Measurements from ENCODE around the gene RBMX.
"Not testable (repeated sequence)": the region's sequence is repeated elsewhere in the genome, so short reads cannot be mapped to it uniquely, and the experiment has no call there.

RBMX gene

DNA sequence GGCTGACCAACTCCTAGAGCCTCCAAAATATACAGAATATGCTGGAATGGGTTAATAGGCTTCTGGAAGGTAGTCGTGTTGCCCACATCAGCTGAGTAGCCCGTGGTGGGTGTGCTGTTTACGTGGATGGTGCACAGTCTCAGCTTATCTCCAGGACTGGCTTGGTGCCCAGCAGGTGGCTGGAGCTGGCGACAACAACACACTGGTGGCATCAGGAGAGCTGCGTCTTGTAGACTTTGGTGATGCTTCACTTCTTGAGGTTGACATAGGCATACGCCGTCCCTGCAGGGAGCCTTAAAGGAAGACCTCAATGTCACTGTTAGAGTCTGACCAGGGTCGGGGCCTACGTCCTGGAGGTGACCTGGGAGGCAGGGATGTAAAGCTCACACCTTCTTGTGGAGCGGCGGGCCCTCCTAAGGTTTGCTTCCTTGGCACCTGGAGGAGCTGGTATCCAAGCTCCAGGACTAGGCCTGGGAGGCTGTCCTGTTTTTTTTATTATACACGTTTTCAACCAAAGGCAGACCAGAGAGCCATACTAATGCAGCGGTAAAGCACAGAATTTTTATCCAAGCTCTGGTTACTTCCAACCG lies 26.5 kb upstream of the RBMX start:
- no peak overlapping the region for H3K4me3 ChIP-seq (ENCODE audit: low read length)
- no peaks in the 10 kb centered on the region for H3K4me1 ChIP-seq (ENCODE audit: control insufficient read depth, insufficient read depth, low read length)
- H3K36me3 ChIP-seq (ENCODE audit: control insufficient read depth, insufficient read depth, low read length): no peaks in the 10 kb centered on the region
- no peaks in the 10 kb centered on the region for H3K9me3 ChIP-seq (ENCODE audit: control insufficient read depth, insufficient read depth, low read length)
- no peak for DNase-seq (ENCODE audit: low read depth, low spot score)
- no CpG with 5 or more reads among the region's 14 CpGs for WGBS (ENCODE audit: insufficient coverage, insufficient read length)
- no peak overlapping the region for H3K27ac ChIP-seq (ENCODE audit: low read length)
- no peaks in the 10 kb centered on the region for H3K27me3 ChIP-seq (ENCODE audit: control insufficient read depth, insufficient read depth, low read length)

- not testable (repeated sequence) for H3K27me3 ChIP-seq (ENCODE audit: control insufficient read depth, insufficient read depth, low read length); H3K4me3 ChIP-seq (ENCODE audit: low read length); DNase-seq (ENCODE audit: low read depth, low spot score); H3K36me3 ChIP-seq (ENCODE audit: control insufficient read depth, insufficient read depth, low read length); H3K27ac ChIP-seq (ENCODE audit: low read length); H3K4me1 ChIP-seq (ENCODE audit: control insufficient read depth, insufficient read depth, low read length); H3K9me3 ChIP-seq (ENCODE audit: control insufficient read depth, insufficient read depth, low read length)
- WGBS (ENCODE audit: insufficient coverage, insufficient read length): no CpG with 5 or more reads among the region's 4 CpGs
These were observed 23.5 kb upstream of the RBMX start for GRCh38 chrX:136904067-136904466.

DNA sequence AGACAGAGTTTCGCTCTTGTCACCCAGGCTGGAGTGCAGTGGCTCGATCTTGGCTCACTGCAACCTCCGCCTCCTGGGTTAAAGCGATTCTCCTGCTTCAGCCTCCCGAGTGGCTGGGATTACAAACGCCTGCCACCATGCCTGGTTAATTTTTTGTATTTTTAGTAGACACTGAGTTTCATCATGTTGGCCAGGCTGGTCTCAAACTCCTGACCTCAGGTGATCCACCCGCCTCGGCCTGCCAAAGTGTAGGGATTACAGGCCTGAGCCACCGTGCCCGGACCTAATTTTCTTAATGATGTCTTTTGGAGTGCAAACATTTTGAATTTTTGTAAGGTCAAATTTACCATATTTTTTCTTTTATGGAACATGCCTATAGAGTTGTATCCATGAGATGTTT lies 19.5 kb upstream of the RBMX start:
- not testable (repeated sequence) for H3K27me3 ChIP-seq (ENCODE audit: control insufficient read depth, insufficient read depth, low read length); H3K27ac ChIP-seq (ENCODE audit: low read length); H3K4me1 ChIP-seq (ENCODE audit: control insufficient read depth, insufficient read depth, low read length); DNase-seq (ENCODE audit: low read depth, low spot score); H3K36me3 ChIP-seq (ENCODE audit: control insufficient read depth, insufficient read depth, low read length); H3K9me3 ChIP-seq (ENCODE audit: control insufficient read depth, insufficient read depth, low read length); H3K4me3 ChIP-seq (ENCODE audit: low read length)
- no CpG with 5 or more reads among the region's 10 CpGs for WGBS (ENCODE audit: insufficient coverage, insufficient read length)

DNA sequence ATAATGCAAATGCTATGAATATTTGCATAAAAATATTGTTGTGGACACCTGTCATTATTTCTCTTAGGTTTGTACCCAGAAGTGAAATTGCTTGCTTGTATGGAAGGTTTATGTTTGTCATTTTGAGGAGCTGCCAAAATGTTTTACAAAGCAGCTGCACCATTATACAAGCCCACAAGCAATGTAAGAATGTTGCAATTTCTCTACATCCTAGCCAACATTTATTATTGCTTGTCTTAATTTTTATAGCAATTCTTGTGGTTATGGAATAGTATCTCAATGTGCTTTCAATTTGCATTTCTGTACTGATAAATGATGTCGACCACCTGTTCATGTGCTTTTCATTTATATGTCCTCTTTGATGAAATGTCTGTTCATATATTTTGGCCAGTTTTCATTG lies 18.7 kb upstream of the RBMX start:
- DNase-seq (ENCODE audit: low read depth, low spot score): no peak
- Histone ChIP-seq H3K36me3 (ENCODE audit: control insufficient read depth, insufficient read depth, low read length) (no peaks in the 10 kb centered on the region), H3K27me3 (ENCODE audit: control insufficient read depth, insufficient read depth, low read length) (no peaks in the 10 kb centered on the region)

GRCh38 chrX:136898752-136899151 lies 18.2 kb upstream of the RBMX start:
- H3K4me1 ChIP-seq (ENCODE audit: control insufficient read depth, insufficient read depth, low read length); H3K9me3 ChIP-seq (ENCODE audit: control insufficient read depth, insufficient read depth, low read length); H3K27ac ChIP-seq (ENCODE audit: low read length); H3K4me3 ChIP-seq (ENCODE audit: low read length); H3K27me3 ChIP-seq (ENCODE audit: control insufficient read depth, insufficient read depth, low read length); H3K36me3 ChIP-seq (ENCODE audit: control insufficient read depth, insufficient read depth, low read length); DNase-seq (ENCODE audit: low read depth, low spot score): not testable (repeated sequence)
- WGBS (ENCODE audit: insufficient coverage, insufficient read length): no CpG with 5 or more reads among the region's 7 CpGs

More for the DNA sequence above, 18.7 kb upstream of the RBMX start:
- WGBS (ENCODE audit: insufficient coverage, insufficient read length): no CpG with 5 or more reads among the region's 1 CpG
- H3K9me3 ChIP-seq (ENCODE audit: control insufficient read depth, insufficient read depth, low read length): no peaks in the 10 kb centered on the region
- H3K27ac ChIP-seq (ENCODE audit: low read length): no peak overlapping the region
- no peaks in the 10 kb centered on the region for H3K4me1 ChIP-seq (ENCODE audit: control insufficient read depth, insufficient read depth, low read length)
- H3K4me3 ChIP-seq (ENCODE audit: low read length): no peak overlapping the region

GRCh38 chrX:136896121-136896914 lies 15.8 kb upstream of the RBMX start:
- H3K27ac ChIP-seq (ENCODE audit: low read length): no peak overlapping the region
- no peaks in the 10 kb centered on the region for H3K36me3 ChIP-seq (ENCODE audit: control insufficient read depth, insufficient read depth, low read length)
- H3K4me3 ChIP-seq (ENCODE audit: low read length): no peak overlapping the region
- no peaks in the 10 kb centered on the region for H3K27me3 ChIP-seq (ENCODE audit: control insufficient read depth, insufficient read depth, low read length)
- no peaks in the 10 kb centered on the region for H3K9me3 ChIP-seq (ENCODE audit: control insufficient read depth, insufficient read depth, low read length)
- H3K4me1 ChIP-seq (ENCODE audit: control insufficient read depth, insufficient read depth, low read length): no peaks in the 10 kb centered on the region
- no peak for DNase-seq (ENCODE audit: low read depth, low spot score)
- WGBS (ENCODE audit: insufficient coverage, insufficient read length): 100% methylated on average over 2 of the region's 7 CpGs

DNA sequence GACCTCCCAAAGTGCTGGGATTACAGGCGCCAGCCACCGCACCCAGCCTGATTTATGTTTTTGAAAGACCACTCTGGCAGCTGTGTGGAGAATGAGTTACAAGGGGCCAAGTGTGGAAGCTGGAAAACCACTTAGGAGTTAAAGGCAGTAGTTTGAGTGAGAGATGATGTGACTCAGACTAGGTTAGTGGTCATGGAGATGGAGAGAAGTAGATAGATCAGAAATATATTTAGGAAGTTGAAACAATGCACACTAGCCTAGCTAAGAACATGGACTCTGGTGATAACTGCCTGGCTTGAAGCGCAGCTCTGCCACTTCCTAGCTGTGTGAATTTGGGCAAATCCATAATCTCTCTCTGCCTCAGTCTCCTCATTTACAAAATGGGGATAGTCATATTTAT lies 11.9 kb upstream of the RBMX start:
- Histone ChIP-seq H3K27ac (ENCODE audit: low read length) (no peak overlapping the region), H3K9me3 (ENCODE audit: control insufficient read depth, insufficient read depth, low read length) (no peaks in the 10 kb centered on the region), H3K27me3 (ENCODE audit: control insufficient read depth, insufficient read depth, low read length) (no peaks in the 10 kb centered on the region), H3K4me3 (ENCODE audit: low read length) (no peak overlapping the region), H3K36me3 (ENCODE audit: control insufficient read depth, insufficient read depth, low read length) (no peaks in the 10 kb centered on the region), H3K4me1 (ENCODE audit: control insufficient read depth, insufficient read depth, low read length) (no peaks in the 10 kb centered on the region)
- DNase-seq (ENCODE audit: low read depth, low spot score): no peak
- WGBS (ENCODE audit: insufficient coverage, insufficient read length): no CpG with 5 or more reads among the region's 3 CpGs

DNA sequence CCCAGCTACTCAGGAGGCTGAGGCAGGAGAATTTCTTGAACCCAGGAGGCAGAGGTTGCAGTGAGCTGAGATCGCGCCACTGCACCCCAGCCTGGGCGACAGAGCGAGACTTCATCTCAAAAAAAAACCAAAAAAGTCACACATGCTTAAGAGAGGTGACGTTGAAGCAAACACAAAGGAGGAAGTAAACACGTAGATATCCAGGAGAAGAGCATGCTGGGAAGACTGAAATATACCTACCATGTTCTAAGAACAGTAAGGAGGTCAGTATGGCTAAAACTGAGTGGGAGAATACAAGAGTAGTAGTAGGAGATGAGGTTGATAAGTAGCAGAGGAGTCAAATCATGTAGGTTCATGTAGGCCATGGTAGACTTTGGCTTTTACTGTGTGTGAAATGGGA lies 10.1 kb upstream of the RBMX start:
- DNase-seq (ENCODE audit: low read depth, low spot score); H3K4me3 ChIP-seq (ENCODE audit: low read length); H3K9me3 ChIP-seq (ENCODE audit: control insufficient read depth, insufficient read depth, low read length); H3K36me3 ChIP-seq (ENCODE audit: control insufficient read depth, insufficient read depth, low read length); H3K4me1 ChIP-seq (ENCODE audit: control insufficient read depth, insufficient read depth, low read length); H3K27ac ChIP-seq (ENCODE audit: low read length); H3K27me3 ChIP-seq (ENCODE audit: control insufficient read depth, insufficient read depth, low read length): not testable (repeated sequence)
- WGBS (ENCODE audit: insufficient coverage, insufficient read length): no CpG with 5 or more reads among the region's 6 CpGs

GRCh38 chrX:136889269-136889668 lies 8.7 kb upstream of the RBMX start:
- DNase-seq (ENCODE audit: low read depth, low spot score): no peak
- H3K27me3 ChIP-seq (ENCODE audit: control insufficient read depth, insufficient read depth, low read length): no peaks in the 10 kb centered on the region
- no peaks in the 10 kb centered on the region; the same call in 1 of the 2 replicates for H3K4me1 ChIP-seq (ENCODE audit: control insufficient read depth, insufficient read depth, low read length)
- WGBS (ENCODE audit: insufficient coverage, insufficient read length): no CpG with 5 or more reads among the region's 7 CpGs
- no peak overlapping the region for H3K4me3 ChIP-seq (ENCODE audit: low read length)
- H3K9me3 ChIP-seq (ENCODE audit: control insufficient read depth, insufficient read depth, low read length): no peaks in the 10 kb centered on the region
- no peaks in the 10 kb centered on the region for H3K36me3 ChIP-seq (ENCODE audit: control insufficient read depth, insufficient read depth, low read length)
- H3K27ac ChIP-seq (ENCODE audit: low read length): no peak overlapping the region

DNA sequence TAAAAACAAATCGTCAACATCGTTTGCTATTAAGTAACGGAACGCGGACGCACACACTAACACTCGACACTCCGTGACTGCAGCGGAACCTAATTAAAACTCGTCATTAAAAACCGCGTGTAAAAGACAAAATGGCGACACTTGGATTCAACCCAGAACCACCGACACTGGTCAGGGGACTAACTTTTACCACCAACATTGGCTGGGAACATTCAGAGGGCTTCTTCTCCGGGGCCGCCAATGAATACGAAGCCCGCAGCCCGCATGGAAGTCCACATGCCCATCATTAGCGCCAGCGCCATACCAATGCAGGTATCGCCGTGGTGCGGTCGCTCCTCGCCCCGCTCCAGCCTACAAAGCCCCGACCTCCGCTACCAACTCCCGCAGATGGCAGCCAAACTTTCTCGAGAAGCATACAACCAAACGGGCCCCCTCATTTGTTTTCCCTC lies 498 bp downstream of the RBMX start:
- Histone ChIP-seq H3K4me3 (ENCODE audit: low read length) (peak overlapping the region; percentile 99), H3K27ac (ENCODE audit: low read length) (no peak overlapping the region), H3K36me3 (ENCODE audit: control insufficient read depth, insufficient read depth, low read length) (peaks cover 9% of the 10 kb centered on the region; the same call in 1 of the 2 replicates), H3K9me3 (ENCODE audit: control insufficient read depth, insufficient read depth, low read length) (no peaks in the 10 kb centered on the region), H3K27me3 (ENCODE audit: control insufficient read depth, insufficient read depth, low read length) (no peaks in the 10 kb centered on the region), H3K4me1 (ENCODE audit: control insufficient read depth, insufficient read depth, low read length) (no peaks in the 10 kb centered on the region; the same call in 1 of the 2 replicates)
- no peak for DNase-seq (ENCODE audit: low read depth, low spot score)
- WGBS (ENCODE audit: insufficient coverage, insufficient read length): no CpG with 5 or more reads among the region's 32 CpGs
